ENCODE data around the gene DRICH1.

Gene DRICH1

DNA sequence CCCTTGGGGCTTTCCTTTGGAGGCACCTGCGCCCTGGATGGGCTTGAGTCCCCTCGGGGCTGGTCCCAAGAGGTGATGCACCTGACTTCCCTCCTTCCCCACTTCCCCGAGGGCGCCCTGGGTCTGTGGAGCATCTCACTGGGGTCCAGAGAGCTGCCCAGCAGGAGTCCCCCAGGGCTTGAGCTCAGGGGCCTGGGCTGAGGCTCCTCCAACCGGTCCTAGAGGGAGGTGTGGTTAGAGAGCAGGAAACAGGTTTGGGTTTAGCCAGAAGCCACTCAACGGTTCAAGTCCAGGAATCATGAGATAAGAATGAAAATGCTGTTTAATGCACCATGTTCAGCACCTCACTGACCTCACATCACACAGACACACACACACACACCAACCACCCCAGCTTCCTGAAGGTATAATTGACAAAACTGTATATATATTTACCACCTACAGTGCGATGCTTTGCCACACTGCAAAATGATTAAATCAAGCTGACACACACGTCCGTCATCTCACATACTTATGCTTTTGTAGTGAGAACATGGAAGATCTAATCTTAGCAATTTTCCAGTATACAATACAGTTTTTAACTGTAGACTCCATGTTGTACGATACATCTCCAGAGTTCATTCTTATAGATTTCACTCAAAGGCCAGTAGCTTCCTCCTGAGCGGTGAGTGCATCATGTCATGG, 51.4 kb downstream of the DRICH1 start:
- TF ChIP-seq, protein P1, sequence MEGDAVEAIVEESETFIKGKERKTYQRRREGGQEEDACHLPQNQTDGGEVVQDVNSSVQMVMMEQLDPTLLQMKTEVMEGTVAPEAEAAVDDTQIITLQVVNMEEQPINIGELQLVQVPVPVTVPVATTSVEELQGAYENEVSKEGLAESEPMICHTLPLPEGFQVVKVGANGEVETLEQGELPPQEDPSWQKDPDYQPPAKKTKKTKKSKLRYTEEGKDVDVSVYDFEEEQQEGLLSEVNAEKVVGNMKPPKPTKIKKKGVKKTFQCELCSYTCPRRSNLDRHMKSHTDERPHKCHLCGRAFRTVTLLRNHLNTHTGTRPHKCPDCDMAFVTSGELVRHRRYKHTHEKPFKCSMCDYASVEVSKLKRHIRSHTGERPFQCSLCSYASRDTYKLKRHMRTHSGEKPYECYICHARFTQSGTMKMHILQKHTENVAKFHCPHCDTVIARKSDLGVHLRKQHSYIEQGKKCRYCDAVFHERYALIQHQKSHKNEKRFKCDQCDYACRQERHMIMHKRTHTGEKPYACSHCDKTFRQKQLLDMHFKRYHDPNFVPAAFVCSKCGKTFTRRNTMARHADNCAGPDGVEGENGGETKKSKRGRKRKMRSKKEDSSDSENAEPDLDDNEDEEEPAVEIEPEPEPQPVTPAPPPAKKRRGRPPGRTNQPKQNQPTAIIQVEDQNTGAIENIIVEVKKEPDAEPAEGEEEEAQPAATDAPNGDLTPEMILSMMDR (conservative IDR thresholded peaks at IDR 0.05; ENCODE audit: low read depth, low read length): no peak
- DNase-seq (ENCODE audit: low read depth): no peak
- no peak overlapping the region for H3K4me3 ChIP-seq (ENCODE audit: low read depth, low read length)

DNA sequence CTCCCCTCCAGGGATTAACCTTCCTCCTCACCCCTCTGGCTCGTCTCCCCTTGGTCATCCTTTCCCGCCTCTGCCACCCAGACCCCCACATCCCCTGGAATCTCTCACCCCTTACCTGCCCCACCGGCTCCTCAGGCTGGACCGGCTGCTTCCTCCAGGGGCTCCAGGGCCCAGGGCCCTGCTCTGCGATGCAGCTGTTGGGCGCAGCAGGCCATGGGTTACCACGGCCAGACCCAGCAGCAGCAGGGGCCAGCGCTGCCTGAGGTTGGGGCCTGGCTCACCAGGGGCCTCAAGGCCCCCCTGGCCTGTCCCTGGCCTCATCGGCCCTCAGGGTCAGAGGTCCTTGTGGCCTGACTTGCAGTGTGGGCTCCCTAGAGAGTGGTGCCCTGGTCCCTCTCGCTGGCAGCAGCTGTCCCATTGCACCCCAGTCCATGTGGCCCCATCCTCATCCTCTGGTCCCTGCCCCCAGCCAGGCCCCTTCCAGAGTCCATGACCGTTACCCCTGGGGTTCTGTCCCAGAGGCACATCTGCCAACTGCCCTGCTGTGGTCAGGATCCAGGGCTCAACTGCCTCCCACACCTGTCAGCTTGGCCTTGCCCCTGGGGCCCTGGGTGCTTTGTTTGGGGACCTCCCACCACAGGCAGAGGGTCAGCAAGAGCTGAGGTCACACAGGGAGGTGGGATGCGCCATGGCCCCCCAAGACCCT, 52.1 kb downstream of the DRICH1 start, which contains the start of gene IGLL1:
Gene IGLL1, minus strand, starts transcription at position 421 of the 706 bp plus-strand sequence. Its CDS starts 100 bp downstream, at position 321.
- TF ChIP-seq, protein P1 (conservative IDR thresholded peaks at IDR 0.05; ENCODE audit: low read depth, low read length): no peak
- no peak within 1 kb of the TSS for H3K4me3 ChIP-seq (ENCODE audit: low read depth, low read length)

DNA sequence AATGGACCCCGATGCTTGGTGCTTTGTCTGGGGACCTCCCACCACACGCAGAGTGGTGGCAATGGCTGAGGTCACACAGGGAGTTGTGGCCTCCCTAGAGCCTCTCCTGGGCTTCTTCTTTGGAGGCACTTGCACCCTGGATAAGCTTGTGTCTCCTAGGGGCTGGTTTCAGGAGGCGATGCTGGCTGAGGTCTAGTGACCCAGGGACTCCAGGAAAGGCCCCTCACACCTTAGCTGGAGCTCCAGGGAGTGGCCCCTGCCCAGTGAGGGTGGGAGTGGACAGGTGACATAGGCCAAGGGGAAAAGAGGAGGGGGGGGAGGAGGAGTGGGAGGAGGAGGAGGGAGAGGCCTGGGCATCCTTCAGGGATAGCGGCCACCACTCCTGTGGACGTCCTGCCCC, 52.8 kb downstream of the DRICH1 start:
- no peak for DNase-seq (ENCODE audit: low read depth)
- TF ChIP-seq, protein P1 (conservative IDR thresholded peaks at IDR 0.05; ENCODE audit: low read depth, low read length): no peak

More for the DNA sequence above, 52.1 kb downstream of the DRICH1 start, which contains the start of gene IGLL1:
- DNase-seq (ENCODE audit: low read depth): no peak

DNA sequence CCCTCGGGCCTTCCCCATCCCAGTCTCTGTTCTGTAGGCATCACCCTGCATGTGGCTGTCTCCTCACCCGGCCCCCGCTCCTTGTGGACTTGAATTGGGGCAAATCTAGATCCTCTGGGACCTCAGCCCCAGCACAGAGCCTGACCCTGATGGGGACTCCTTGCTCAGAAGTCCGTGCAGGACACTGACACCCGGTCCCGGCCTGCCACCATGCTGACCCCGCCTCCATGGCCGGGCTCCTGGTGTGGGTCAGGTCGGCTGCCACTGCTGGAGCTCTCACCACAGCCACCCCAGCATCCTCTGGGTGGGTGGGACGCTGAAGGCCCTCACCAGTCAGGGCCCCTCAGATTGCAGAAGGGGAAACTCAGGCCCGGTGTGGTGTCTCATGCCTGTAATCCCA, 53.8 kb downstream of the DRICH1 start:
- no peak for DNase-seq (ENCODE audit: low read depth)
- TF ChIP-seq, protein P1 (conservative IDR thresholded peaks at IDR 0.05; ENCODE audit: low read depth, low read length): no peak
- no peak overlapping the region for H3K4me3 ChIP-seq (ENCODE audit: low read depth, low read length)

More for the DNA sequence above, 52.8 kb downstream of the DRICH1 start:
- no peak overlapping the region for H3K4me3 ChIP-seq (ENCODE audit: low read depth, low read length)

DNA sequence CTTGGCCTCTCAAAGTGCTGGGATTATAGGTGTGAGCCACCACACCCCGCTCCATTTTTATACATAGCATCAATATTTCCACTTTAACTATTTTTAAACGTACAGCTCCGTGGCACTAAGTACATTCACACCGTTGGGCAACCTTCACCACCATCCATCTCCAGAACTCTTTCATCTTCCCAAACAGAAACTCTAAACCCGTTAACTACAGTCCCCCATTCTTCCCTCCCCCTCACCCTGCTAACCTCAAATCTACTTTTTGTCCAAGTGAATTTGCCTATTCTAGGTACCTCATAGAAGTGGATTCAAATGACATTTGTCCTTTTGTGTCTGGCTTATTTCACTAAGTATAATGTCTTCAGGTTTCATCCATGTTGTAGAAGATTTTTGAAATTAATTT, 55.4 kb downstream of the DRICH1 start:
- DNase-seq (ENCODE audit: low read depth): no peak
- no peak overlapping the region for H3K4me3 ChIP-seq (ENCODE audit: low read depth, low read length)
- TF ChIP-seq, protein P1 (conservative IDR thresholded peaks at IDR 0.05; ENCODE audit: low read depth, low read length): no peak

DNA sequence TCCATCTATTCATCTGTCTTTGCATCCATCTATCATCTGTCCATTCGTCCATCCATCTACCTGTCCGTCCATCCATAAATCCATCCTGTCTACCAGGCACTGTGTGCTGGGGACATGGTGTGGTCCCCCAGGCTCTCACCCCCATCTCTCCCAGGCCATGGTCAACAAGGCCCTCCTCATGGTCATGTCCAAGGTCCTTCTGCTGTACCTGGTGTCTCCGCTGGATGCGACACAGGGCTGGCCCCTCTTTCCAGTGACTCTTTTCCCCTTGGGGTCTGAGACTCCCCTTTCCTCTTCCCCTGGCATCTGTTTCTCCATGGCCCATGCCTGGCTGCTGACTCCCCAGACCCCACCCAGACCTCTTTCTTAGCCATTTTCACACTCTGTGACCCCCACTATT, 56.5 kb downstream of the DRICH1 start:
- no peak overlapping the region for H3K4me3 ChIP-seq (ENCODE audit: low read depth, low read length)
- TF ChIP-seq, protein P1 (conservative IDR thresholded peaks at IDR 0.05; ENCODE audit: low read depth, low read length): no peak
- DNase-seq (ENCODE audit: low read depth): no peak
